ENCODE results near the gene BCL2L1.

The BCL2L1 gene

DNA sequence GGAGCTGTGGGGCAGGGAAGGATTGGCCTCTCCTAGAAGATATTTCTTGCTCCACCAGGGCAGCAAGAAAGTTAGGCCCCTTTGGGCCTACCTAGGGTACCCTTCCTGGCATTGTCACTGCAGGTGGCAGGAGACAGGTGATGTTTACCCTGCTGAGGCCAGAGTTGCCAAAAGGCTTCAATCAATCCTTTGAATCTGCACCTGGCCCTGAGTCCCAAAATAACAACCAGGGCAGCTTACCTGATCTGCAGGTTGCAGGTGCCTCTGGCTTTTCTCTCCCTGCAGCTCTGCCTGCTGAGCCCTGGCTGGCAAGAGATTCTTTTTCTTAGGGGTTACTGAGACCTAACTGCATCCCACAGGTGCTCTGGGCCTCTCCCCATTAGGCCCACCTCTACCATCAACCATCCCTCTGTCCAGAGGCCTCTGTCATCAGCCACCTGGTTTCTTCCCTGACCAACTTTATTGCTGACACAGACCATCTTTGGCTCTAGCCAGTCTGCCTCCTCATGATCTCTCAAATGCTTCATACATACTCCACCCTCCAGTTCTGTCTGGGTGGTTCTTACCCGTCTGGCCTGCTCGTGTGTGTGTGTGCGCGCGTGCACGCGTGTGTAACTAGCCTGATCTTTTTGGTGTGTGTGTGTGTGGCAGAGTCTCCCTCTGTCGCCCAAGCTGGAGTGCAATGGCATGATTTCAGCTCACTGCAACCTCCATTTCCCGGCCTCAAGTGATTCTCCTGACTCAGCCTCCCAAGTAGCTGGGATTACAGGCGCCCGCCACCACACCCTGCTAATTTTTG is 13.7 kb downstream of the BCL2L1 start:
- DNase-seq: no peak

DNA sequence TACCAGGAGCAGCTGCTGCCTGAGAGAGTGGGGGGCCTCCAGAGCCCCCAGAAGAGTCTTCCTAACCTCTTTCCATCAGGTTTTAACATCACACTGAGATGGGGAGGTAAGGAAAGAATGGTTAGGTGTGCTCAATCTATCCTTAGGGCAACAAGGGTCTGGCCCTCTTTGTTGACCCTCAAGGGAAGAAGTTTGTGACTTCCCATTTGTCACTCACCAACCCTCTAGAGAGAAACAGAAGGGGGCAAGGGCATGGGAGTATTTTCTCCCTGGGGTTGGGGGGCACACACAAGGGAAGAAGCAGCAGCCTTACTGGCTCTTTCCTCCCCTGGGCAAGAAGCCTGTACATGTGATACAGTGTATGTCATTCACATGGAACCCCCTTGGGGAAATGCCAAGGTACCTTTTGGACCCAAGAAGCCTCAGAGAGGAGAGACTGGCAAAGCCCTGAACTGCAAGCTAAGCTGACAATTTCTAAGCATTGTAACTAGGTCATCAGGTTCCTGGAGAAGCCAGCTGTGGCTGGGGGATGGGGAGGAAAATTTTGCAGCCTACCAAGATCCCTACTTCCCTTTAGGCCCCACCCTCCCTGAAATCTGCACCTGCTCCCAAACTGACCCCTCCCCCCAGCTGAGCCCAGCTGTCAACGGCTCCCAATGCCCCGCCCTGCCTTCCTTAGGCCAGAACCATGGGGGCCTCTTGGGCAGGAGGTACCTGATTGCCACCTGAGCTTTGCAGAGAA is 14.5 kb downstream of the BCL2L1 start:
- no peak for DNase-seq

DNA sequence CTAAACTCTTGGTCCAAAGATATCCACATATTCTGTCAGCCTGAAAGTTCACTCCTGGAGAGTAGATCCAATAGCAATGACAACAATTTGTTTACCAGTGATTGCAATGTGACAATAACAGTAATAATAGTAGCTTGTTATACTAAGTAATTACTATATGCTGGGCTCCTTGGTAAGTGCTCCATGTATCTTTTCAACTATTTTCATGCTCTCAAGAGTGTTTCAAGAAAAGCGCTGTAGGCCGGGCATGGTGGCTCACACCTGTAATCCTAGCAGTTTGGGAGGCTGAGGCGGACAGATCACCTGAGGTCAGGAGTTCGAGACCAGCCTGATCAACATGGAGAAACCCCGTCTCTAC is 15.4 kb downstream of the BCL2L1 start:
- no peak for DNase-seq

DNA sequence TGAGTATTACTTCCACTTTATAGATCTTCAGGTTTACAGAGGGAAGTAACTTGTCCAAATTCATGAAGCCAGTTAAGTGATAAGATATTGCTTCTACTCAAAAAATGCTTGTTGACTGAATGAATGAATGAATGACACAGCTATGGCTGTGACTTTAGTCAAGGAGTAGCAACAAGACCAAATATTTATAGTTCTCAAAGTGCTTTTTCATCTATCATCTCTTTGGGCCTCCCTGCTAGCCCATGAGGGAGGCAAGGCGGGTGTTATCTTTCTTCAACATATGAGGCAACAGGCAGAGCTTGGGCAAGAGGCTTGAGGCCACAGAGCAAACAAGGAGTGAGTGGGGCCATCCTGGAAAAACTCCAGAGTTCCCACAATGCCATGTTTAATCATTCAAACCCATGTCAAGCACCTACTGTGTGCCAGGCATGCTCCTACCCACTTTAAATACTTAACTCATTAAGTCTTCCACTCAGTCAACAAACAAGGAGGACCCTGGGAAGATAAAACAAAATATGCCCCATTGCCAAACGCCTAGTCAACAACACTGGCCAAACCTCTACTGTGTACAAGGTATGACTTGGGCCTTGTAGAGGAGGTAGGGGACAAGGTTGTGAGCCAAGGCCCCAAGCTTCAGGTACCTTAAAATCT is 15.9 kb downstream of the BCL2L1 start:
- DNase-seq: no peak

DNA sequence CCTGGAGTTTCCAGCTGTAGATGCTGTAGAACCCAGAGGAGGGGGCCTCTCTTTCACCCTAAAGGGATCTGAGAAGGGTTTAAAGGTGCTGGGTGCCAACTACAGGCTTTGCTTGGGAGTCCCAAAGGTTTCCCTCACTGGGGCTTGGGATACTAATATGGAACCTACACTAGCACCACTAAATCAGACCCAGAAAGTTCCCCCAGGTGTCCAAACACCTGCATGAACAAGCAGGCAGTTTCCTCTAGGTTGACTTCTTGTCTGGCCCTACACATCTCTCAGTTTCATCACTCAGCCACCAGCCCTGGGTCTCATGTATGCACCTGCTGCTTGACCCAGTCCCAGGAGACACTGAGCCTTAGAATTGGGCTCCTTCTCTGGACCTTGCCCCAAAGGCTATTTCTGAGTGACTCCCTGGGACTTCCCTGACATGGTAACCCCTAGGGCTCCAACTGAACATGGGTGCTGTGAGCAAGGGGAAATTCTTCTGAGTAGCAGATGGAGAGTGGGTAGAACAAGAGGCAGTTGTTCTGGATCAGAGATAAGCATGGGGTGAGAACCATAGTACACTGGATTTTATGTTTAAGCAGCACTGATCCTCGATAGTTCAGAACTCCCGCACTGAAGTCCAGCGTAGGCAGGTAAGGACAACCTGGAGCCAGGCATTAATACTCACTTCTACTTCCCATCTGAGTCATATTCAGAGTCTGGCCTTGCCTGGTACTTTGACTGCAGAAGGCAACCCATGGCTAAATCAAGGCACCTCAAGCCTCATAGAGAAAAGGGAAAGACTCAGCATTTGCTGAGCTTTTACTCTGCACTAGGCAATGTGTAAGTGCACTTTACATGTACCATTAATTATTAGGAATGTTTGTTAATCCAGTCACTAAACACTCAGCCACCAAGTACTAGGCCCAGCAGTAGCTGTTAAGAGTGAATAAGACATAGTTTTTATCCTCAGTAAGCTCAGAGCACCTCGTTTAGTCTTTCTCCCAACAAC is 16.8 kb downstream of the BCL2L1 start:
- no peak for DNase-seq

DNA sequence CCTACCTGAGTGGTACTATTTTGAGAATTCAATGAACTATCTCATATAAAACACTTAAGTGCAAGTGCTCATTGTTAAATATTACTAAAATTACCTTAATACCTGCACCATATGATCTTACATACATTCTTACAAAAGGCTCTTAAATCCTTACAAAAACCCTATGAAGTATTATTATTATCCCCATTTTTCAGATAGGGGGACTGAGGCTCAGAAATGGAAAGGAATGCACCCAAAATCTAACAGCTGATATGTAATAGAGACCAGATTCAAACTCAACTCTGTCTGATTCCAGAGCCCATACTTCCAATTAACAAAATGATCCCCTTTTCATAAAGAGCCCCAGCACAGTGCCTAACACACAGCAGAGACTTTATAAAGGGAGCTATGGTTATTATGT is 17.5 kb downstream of the BCL2L1 start:
- DNase-seq: no peak

DNA sequence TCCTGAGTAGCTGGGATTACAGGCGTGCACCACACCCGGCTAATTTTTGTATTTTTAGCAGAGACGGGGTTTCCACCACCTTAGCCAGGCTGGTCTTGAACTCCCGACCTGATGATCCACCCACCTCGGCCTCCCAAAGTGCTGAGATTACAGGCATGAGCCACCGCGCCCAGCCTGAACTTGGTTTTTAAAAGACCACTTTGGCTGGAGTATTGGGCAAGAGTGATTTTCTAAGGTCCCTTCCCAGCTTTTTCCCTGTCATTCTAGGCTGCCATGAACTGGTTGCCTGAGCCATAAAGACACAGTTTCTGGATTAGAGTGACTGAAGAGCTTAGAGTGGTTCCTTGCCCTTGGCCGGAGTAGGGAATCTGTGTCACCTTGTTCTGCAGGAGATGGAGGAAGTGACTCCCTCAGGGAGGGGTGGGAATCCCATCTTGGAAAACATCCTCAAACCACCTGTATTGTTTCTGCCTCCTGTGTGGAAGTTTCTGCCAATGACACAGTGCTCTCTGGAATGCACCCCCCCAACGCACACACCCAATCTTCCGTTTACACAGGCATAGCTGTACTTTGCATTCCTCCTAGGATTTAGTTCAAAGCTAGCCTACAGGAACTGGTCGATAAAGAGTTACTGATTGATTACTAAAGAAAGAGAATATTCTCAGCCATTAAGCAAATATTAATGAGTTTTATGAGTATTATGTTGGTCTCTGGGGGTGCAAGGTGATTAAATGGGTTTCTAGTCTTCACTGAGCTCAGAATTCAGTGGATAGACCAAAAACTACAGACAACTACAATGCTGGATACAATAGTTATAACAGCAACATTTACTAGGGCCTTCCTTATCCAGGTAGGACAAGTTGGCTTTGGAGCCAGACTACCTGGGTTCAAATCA is 18.2 kb downstream of the BCL2L1 start:
- no peak for DNase-seq

DNA sequence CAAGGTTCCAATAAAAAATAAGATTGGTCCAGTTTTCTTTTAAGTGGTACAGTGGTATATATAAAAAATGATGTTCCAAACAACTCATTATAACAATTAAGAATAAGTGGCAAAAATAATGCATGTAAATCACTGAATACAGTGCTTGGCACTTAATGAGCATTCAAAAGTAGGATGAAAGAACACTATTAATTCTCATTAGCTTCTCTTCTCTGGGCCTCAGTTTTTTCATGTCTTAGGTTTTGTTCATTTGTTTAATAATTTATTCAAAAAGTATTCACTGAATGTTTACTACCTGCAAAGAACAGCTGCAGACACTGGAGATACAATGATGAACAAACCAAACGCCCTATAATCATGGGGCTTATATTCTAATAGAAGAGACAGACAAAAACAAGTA is 21.1 kb downstream of the BCL2L1 start:
- DNase-seq: no peak

DNA sequence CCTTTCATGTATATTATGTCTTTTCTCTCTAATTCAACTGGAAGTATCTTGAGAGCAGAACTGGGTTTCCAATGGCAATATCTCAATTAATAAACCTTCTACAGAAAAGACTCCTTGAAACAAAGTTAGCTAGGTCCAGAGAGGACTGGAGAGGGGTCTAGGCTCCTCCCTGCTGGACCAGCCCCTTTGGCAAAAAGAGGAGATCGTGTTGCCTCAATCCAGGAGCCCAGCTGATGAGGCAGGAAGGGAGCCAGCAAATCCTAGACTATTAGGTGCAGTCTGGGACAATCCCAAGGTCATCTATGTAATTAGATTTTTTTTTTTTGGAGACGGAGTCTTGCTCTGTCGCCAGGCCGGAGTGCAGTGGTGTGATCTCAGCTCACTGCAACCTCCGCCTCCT is 21.9 kb downstream of the BCL2L1 start:
- no peak for DNase-seq

DNA sequence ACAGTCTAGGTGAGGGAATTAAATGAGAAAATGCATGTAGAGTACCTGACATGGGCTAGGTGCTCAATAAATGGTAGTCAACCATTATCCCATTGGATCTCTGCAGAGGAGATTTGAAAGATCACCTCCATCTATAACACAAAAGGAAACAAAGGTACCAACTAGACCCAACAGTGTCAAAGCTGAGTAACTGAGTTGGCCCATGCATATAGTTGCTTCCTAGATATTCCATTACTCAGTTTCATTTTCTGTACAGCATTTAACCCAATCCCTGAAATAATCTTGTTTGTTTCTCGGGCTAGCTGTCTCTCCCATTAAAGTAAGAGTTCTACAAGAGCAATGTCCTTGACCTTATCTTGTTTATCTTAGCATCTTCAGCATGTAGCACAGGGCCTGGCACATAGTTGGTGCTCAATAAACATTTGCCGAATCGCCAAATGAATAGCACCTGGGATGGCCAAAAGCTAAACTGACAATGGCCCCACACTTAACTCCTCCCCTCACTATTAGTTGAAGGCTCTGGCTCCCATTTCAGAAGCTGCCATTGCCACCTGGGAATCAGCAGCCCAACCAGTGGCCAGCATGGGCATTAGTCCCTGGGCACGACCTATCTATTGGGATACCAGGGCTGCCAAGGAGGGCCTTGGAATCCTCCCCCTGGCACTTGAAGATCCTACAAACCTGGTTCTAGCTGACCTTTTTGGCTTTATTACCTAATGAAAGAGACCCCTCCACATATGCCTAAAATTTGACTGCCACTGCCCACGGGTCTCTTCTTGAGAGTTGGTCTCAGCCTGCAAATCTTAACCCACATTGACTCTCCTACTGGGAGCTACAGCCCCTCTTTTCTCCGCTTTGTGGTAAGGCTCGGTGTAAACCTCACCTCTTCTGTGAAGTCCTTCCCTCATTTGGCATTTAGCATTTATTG is 22.6 kb downstream of the BCL2L1 start:
- DNase-seq: no peak

DNA sequence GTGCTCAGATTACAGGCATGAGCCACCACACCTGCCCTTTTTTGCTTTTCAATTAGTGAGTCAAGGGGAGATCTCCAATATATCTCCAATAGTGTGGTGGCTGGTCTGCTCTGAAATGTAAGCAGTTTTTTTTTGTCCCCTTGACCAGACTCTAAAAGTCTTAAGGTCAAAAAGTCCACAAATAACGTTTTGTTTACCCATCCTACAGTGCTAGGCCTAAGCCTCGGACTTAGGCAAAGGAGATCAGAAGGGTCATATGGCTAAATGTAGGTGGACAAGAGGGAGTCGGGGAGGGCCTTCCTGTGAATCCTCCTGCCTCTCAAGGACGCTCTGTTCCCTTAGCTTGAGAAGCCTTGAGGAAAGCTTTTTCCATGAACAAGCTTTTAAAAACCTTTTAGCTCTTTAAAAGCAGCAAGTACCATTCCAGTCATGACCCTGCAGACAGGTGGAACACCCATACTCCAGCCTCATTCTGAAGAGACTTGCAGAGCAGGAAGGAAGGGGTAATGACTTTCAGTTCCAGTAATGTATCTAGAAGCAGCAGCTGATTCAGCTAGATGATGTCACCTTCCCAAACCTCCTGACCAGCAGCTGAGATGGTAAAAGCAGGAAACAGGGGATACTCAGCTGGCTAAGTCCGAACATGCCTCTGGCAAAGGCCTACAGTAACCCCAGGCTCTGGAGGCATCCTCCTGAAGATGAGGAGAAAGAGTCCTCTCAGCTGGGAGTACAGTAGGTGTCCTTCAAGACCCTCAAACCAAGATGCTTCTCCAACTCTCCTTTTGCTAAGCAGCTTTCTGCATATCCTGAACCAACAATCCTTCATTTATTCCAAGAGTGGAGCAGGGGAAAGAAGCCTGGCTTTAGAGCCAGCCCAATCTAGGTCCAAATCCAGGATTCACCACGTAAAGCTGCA is 23.6 kb downstream of the BCL2L1 start:
- DNase-seq: peak in 1 of 2 donors; percentile 68

DNA sequence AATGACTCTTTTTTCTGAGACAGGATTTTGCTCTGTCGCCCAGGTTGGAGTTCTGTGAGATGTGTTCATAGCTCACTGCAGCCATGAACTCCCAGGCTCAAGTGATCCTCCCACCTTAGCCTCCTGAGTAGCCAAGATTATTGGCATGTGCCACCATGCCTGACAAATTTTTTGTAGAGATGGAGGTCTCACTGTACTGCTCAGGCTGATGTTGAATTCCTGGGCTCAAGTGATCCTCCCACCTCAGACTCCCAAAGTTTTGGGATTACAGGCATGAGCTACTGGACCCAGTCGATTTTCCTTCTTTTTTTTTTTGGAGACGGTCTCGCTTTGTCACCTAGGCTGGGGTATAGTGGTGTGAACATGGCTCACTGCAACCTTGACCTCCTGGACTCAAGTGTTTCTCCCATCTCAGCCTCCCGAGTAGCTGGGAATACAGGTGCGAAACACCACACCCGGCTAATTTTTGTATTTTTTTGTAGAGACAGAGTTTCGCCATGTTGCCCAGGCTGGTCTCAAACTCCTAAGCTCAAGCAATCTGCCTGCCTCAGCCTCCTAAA is 24.3 kb downstream of the BCL2L1 start:
- no peak for DNase-seq

DNA sequence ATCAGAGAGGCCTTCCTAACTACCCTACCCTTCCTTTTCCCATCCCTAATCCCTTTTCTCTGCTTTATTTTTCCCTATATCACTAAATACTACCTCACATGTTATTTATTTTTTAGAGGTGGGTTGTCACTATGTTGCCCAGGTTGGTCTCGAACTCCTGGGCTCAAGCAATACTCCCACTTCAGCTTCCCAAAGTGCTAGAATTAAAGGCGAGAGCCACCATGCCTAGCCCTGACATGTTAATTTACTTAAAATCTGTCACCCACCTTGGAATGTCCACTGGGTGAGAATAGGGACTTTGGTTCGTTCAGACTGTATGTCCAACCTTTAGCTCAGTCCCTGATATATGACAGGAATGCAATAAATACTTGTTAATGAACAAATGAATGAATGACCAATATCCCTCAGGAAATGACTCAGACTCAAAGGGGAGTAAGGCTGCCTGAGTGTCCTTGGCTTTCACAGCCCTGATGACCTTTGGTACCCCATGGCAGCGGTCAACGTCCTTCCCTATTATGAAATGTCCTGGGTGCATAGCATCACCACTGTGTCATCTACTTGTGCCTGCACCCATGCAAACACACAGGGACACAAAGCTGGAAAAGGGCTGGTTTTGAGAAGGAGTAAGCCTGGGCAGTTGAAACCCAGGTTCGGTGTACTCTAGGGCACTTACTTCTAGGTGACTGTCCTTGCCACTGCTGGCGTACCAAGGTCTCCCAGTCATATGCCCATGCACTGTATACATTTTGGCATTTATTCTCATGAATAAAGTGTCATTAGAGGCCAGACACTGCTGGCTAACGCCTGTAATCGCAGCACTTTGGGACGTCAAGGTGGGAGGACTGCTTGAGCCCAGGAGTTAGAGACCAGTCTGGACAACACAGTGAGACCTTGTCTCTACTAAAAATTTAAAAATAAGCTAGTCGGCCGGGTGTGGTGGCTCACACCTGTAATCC is 26.5 kb downstream of the BCL2L1 start:
- DNase-seq: no peak

DNA sequence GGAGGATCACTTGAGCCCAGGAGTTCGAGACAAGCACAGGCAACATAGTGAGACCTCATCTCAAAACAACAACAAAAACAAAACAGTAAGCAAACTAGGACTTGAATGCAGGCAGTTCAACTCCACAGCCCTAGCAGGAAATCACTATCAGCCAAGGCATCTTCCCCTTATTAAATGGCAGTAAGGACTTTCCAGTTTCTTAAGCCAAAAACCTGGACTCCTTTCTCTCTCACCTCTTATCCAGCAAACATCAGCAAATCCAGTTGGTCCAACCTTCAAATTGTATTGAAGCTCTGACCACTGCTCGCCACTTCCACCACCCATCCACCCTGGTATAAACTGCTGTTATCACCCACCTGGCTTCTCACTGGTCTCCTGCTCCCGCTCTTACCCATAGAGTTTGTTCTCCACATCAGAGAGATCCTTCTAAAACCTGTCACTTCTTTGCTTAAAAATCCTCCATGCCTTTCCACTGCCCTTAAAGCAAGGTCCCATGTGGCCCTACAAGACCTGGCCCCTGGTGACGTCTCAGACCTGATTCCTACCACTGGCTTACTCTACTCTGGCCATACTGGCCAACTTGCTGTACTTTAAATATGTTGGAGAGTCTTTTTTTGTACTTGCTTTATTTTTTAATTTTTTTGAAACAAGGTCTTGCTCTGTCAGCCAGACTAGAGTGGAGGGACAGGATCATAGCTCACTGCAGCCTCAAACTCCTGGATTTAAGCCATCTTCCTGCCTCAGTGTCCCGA is 27.6 kb downstream of the BCL2L1 start:
- no peak for DNase-seq

DNA sequence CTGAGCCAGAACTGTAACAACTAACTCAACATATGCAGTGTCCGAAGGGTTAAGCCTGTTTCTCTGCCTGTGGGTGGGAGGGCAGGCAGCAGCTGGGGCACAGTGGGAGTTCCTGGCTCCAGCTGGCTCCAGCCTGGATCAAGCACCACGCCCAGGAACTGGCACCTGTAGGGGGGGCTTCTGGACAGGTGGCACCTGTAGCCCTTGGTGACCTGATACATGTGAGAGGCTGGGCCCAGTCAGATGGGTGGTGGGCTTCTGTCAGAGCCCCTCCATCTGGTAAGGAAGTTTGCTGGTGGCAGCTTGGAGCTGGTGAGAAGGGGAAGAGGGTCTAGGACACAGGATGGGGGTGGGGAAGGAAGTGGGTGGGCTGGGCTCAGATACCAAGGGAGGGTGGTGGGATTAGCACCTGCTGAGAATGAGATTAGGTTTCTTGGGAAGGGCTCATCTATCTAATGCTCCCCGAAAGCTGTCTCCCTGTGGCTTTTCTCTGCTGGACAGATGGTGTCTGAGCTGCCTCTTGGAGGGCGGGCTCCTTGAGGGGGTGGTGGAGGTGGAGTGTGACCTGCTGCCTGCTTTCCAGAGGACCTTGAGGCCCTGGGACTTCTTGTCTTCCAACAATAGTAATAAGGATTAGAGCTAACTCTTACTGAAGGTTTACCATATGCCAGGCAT is 28.5 kb downstream of the BCL2L1 start:
- DNase-seq: no peak

DNA sequence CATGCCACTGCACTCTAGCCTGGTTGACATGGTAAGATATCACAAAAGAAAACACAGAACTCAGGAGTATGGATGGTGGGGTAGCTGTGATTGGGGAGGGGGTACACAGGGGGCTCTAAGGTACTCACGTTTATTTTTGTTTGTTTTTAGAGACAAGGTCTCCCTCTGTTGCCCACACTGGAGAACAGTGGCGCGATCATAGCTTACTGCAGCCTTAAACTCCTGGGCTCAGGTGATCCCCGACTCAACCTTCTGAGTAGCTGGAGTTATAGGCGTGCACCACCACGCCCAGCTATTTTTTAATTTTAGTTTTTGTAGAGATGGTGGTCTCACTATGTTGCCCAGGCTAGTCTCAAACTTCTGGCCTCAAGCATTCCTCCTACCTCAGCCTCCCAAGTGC is 29.3 kb downstream of the BCL2L1 start:
- DNase-seq: no peak

All from hippocampal formation (tissue), 2 donors.